ENCODE results near the gene SVIP.

SVIP gene

GRCh38 chr11:22769081-22769480, 60.5 kb downstream of the SVIP start:
- no peaks in the 10 kb centered on the region for H3K27me3 ChIP-seq (ENCODE audit: insufficient read depth, low read length, poor library complexity)
- no peak overlapping the region for H2AFZ ChIP-seq (ENCODE audit: low read depth, low read length)
- H3K4me2 ChIP-seq (ENCODE audit: insufficient read depth, low read length), result no peak overlapping the region
- H4K20me1 ChIP-seq (ENCODE audit: insufficient read depth, low read length), result no peaks in the 10 kb centered on the region
- ATAC-seq (ENCODE audit: insufficient read depth, low read depth) (no peak), DNase-seq (no peak)
- H3K9me3 ChIP-seq (ENCODE audit: insufficient read depth, low read length, severe bottlenecking), result no peaks in the 10 kb centered on the region
- no peak overlapping the region for H3K27ac ChIP-seq (ENCODE audit: low read length)
- H3K36me3 ChIP-seq (ENCODE audit: insufficient read depth, low read length), result no peaks in the 10 kb centered on the region
- no peak overlapping the region for H3K4me3 ChIP-seq (ENCODE audit: low read depth in 1 of 2, low read length in 2 of 2)
- H3K4me1 ChIP-seq (ENCODE audit: insufficient read depth, low read length), result no peaks in the 10 kb centered on the region
- H3K79me2 ChIP-seq (ENCODE audit: insufficient read depth, low read length), result no peaks in the 10 kb centered on the region
- TF ChIP-seq EZH2 (IDR thresholded peaks at IDR 0.05; ENCODE audit: borderline replicate concordance, low read depth, low read length, severe bottlenecking) (no peak), CTCF (IDR thresholded peaks at IDR 0.05; ENCODE audit: borderline replicate concordance, extremely low read depth, low read length, poor library complexity, severe bottlenecking) (no peak)
- no peak overlapping the region for H3K9ac ChIP-seq (ENCODE audit: low read depth, low read length)

All from DND-41 (cell line).